Pancreas (tissue), 8 donors: ENCODE data around the gene COQ8B. TPM values are rescaled to one million over a fixed set of nuclear protein-coding genes. Genes with fewer than 3 reads are reported as not detected.

ENCODE experiments used
- polyA plus RNA-seq, 2 donors: library from polyadenylated mRNA; stranded (reverse); fragments of 200-250 nt; gene quantifications; one replicate each; pipeline ENCODE4 v1.2.3, GENCODE V29; 2013
- total RNA-seq, 6 donors: library from RNA; stranded (reverse); fragmentation: NEBNext Ultra II Directional in 4 of 6; extraction: Animal tissue kit (Norgen Biotek cat#: 25700) in 4 of 6; gene quantifications; one replicate each; pipeline versions ENCODE4 v1.2.1 to v1.2.4, GENCODE V29; 2021 to 2023
- donor health status: healthy with polysubstance abuse.
- donor health status: DM: no; HTN: no; CAD: no; lungs with moderate emphysema.
- donor health status: DM: no; HTN: no; CAD: no.
- donor health status: Bipolar disorder and iron deficiency.
- donor health status: DM: yes; HTN: yes; CAD: no.
- donor health status: DM: no; HTN: no; CAD: no.
- donor health status: DM: no; HTN: no; CAD: no.
- donor health status: DM: yes; HTN: yes; CAD: no.

COQ8B gene
- total and polyA plus RNA-seq, 8 donors, result 12.7 to 44.2 (median 18.0) TPM

Other genes starting within 250 kb of the COQ8B start
- 1 to 10 TPM; 1.0 to 2.5 (median 1.3) TPM for gene SPTBN4, start 249.9 kb downstream of the COQ8B start, total RNA-seq
- 10 to 100 TPM in 1 of 2 donors, 1 to 10 TPM in 1; 9.4 to 23.9 TPM for gene SPTBN4, start 249.9 kb downstream of the COQ8B start, polyA plus RNA-seq
- gene SHKBP1, start 140.0 kb downstream of the COQ8B start, total RNA-seq, result 10 to 100 TPM; 18.2 to 40.3 (median 22.7) TPM
- 10 to 100 TPM; 73.3 to 86.2 TPM for gene SHKBP1, start 140.0 kb downstream of the COQ8B start, polyA plus RNA-seq
- gene LTBP4, start 115.5 kb downstream of the COQ8B start, total RNA-seq, result 10 to 100 TPM; 18.7 to 48.9 (median 23.9) TPM
- 10 to 100 TPM; 32.4 to 44.9 TPM for gene LTBP4, start 115.5 kb downstream of the COQ8B start, polyA plus RNA-seq
- 10 to 100 TPM in 1 of 6 donors, 1 to 10 TPM in 5; 3.2 to 19.1 (median 6.7) TPM for gene NUMBL, start 26.2 kb downstream of the COQ8B start, total RNA-seq
- 10 to 100 TPM; 14.7 to 16.2 TPM for gene NUMBL, start 26.2 kb downstream of the COQ8B start, polyA plus RNA-seq
- gene ITPKC, start 226 bp upstream of the COQ8B start, total RNA-seq, result 10 to 100 TPM in 3 of 6 donors, 1 to 10 TPM in 3; 6.9 to 12.6 (median 9.2) TPM
- 10 to 100 TPM; 14.5 to 20.4 TPM for gene ITPKC, start 226 bp upstream of the COQ8B start, polyA plus RNA-seq
- gene ACTMAP, start 33.6 kb upstream of the COQ8B start, total RNA-seq, result 1 to 10 TPM; 3.2 to 6.3 (median 4.2) TPM
- 10 to 100 TPM in 1 of 2 donors, 1 to 10 TPM in 1; 6.1 to 10.1 TPM for gene ACTMAP, start 33.6 kb upstream of the COQ8B start, polyA plus RNA-seq
- gene SNRPA, start 34.3 kb upstream of the COQ8B start, total RNA-seq, result 10 to 100 TPM; 18.9 to 33.0 (median 23.7) TPM
- 10 to 100 TPM; 28.0 to 32.0 TPM for gene SNRPA, start 34.3 kb upstream of the COQ8B start, polyA plus RNA-seq
- gene MIA, start 58.6 kb upstream of the COQ8B start, total RNA-seq, result 1 to 10 TPM in 1 of 6 donors, under 1 TPM in 1, not detected in 4; 0.79 to 1.9 TPM
- gene MIA, start 58.6 kb upstream of the COQ8B start, polyA plus RNA-seq, result 1 to 10 TPM in 1 of 2 donors, under 1 TPM in 1; 0.94 to 2.2 TPM
- 10 to 100 TPM in 2 of 6 donors, 1 to 10 TPM in 4; 5.0 to 18.9 (median 9.1) TPM for gene RAB4B, start 61.4 kb upstream of the COQ8B start, total RNA-seq
- 10 to 100 TPM; 34.3 to 45.8 TPM for gene RAB4B, start 61.4 kb upstream of the COQ8B start, polyA plus RNA-seq
- 10 to 100 TPM; 22.3 to 45.6 (median 27.4) TPM for gene EGLN2, start 82.3 kb upstream of the COQ8B start, total RNA-seq
- 10 to 100 TPM; 57.6 to 82.1 TPM for gene EGLN2, start 82.3 kb upstream of the COQ8B start, polyA plus RNA-seq
- gene CYP2A6, start 133.6 kb upstream of the COQ8B start, total RNA-seq, result under 1 TPM in 1 of 6 donors, not detected in 5; 0.66 TPM
- gene CYP2A6, start 133.6 kb upstream of the COQ8B start, polyA plus RNA-seq, result not detected
- gene CYP2A7, start 165.3 kb upstream of the COQ8B start, total RNA-seq, result under 1 TPM in 1 of 6 donors, not detected in 5; 0.25 TPM
- gene CYP2A7, start 165.3 kb upstream of the COQ8B start, polyA plus RNA-seq, result not detected